Measurements from ENCODE around the gene TOLLIP. TPM values are rescaled to one million over a fixed set of nuclear protein-coding genes. Genes with fewer than 3 reads are reported as not detected.

Gene TOLLIP
- total and polyA plus RNA-seq, 2 donors, result 10.9 to 25.4 TPM

DNA sequence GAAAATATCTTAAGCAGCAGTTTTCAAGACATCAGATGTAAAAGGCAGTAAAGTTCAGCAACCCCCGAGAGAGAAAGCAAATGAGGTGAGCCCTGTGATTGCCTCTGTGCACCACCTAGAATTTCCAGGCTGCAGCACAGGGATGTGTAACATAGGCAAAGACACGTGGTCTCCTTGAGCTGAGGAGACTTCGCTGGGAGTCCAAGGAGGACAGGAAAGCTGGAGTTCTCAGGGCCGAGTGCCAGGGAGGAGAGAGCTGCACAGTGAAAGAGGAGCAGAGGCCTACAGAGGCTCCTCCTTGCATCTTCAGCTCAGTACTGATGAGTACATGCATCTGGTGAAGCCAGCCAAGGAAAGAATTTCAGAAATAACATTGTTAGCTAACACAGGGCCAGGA lies 17.6 kb upstream of the TOLLIP start:
- Histone ChIP-seq H3K4me3 (ENCODE audit: low read length in 2 of 2) (no peak overlapping the region), H3K27ac (ENCODE audit: low read depth in 1 of 2, low read length in 1 of 2) (no peak overlapping the region)
- 93% methylated on average over 4 of the region's 4 CpGs for WGBS

GRCh38 chr11:1326435-1327063 lies 17.1 kb upstream of the TOLLIP start:
- H3K4me3 ChIP-seq (ENCODE audit: low read length in 2 of 2), result no peak overlapping the region
- no peak overlapping the region for H3K27ac ChIP-seq (ENCODE audit: low read depth in 1 of 2, low read length in 1 of 2)

More for the DNA sequence above, 17.6 kb upstream of the TOLLIP start:
- DNase-seq (ENCODE audit: low read depth in 6 of 9, low spot score in 9 of 9), result no peak
- Histone ChIP-seq H3K4me1 (ENCODE audit: control insufficient read depth in 2 of 2, insufficient read depth in 2 of 2, low read length in 2 of 2) (no peaks in the 10 kb centered on the region), H3K27me3 (ENCODE audit: control insufficient read depth in 2 of 2, insufficient read depth in 1 of 2, low read length in 1 of 2) (peaks cover 0 to 3% of the 10 kb centered on the region in 2 donors), H3K9me3 (ENCODE audit: control insufficient read depth in 2 of 2, insufficient read depth in 1 of 2, low read length in 1 of 2) (no peaks in the 10 kb centered on the region), H3K36me3 (ENCODE audit: control insufficient read depth in 2 of 2, insufficient read depth in 2 of 2, low read length in 1 of 2) (no peaks in the 10 kb centered on the region)

DNA sequence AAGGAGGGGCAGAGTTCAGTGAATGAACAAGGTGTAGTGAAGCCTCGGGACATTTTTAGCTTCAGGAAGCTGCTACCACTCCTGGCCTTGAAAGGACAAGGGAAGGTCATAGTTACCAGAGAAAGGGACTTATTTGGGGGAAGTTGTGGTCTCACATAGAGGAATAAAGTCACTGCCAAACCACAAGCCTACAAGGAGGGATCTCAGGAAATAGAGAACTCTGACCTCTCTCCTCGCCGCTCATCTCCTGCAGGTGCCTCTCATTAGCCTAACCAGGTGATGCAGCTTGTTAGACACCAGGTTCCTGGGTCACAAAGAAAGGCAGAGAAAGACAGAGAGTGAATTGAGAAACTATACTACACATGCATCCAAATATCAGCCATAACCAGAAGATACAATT lies 14.3 kb upstream of the TOLLIP start:
- Histone ChIP-seq H3K36me3 (ENCODE audit: control insufficient read depth in 2 of 2, insufficient read depth in 2 of 2, low read length in 1 of 2) (no peaks in the 10 kb centered on the region), H3K4me1 (ENCODE audit: control insufficient read depth in 2 of 2, insufficient read depth in 2 of 2, low read length in 2 of 2) (no peaks in the 10 kb centered on the region), H3K9me3 (ENCODE audit: control insufficient read depth in 2 of 2, insufficient read depth in 1 of 2, low read length in 1 of 2) (no peaks in the 10 kb centered on the region), H3K27ac (ENCODE audit: low read depth in 1 of 2, low read length in 1 of 2) (no peak overlapping the region), H3K27me3 (ENCODE audit: control insufficient read depth in 2 of 2, insufficient read depth in 1 of 2, low read length in 1 of 2) (peaks cover 2 to 3% of the 10 kb centered on the region in 2 donors), H3K4me3 (ENCODE audit: low read length in 2 of 2) (no peak overlapping the region)
- WGBS, result 4% methylated on average over 3 of the region's 3 CpGs
- no peak for DNase-seq (ENCODE audit: low read depth in 6 of 9, low spot score in 9 of 9)

More at GRCh38 chr11:1326435-1327063, 17.1 kb upstream of the TOLLIP start:
- no peak for DNase-seq (ENCODE audit: low read depth in 6 of 9, low spot score in 9 of 9)
- 94% methylated on average over 11 of the region's 11 CpGs for WGBS
- Histone ChIP-seq H3K27me3 (ENCODE audit: control insufficient read depth in 2 of 2, insufficient read depth in 1 of 2, low read length in 1 of 2) (peaks cover 0 to 3% of the 10 kb centered on the region in 2 donors), H3K4me1 (ENCODE audit: control insufficient read depth in 2 of 2, insufficient read depth in 2 of 2, low read length in 2 of 2) (no peaks in the 10 kb centered on the region), H3K9me3 (ENCODE audit: control insufficient read depth in 2 of 2, insufficient read depth in 1 of 2, low read length in 1 of 2) (no peaks in the 10 kb centered on the region), H3K36me3 (ENCODE audit: control insufficient read depth in 2 of 2, insufficient read depth in 2 of 2, low read length in 1 of 2) (no peaks in the 10 kb centered on the region)

DNA sequence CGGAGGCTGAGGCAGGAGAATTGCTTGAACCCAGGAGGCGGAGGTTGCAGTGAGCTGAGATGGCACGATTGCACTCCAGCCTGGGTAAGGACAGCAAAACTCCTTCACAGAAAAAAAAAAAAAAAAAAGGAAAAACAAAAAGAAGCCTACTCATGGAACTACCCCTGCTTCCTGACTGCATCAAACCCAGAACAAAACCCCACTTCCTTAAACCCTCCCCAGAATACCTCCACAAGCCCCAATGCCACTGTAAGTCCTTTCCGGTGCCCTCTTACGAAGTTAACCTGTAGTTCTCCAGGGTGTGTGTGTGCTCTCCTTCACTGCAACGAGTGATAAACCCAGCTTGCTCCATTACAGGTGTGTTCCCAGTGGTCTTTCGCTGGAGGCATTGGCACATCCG lies 8.6 kb upstream of the TOLLIP start:
- Histone ChIP-seq H3K27me3 (ENCODE audit: control insufficient read depth in 2 of 2, insufficient read depth in 1 of 2, low read length in 1 of 2) (peaks cover 0 to 2% of the 10 kb centered on the region in 2 donors), H3K4me3 (ENCODE audit: low read length in 2 of 2) (no peak overlapping the region), H3K4me1 (ENCODE audit: control insufficient read depth in 2 of 2, insufficient read depth in 2 of 2, low read length in 2 of 2) (no peaks in the 10 kb centered on the region), H3K36me3 (ENCODE audit: control insufficient read depth in 2 of 2, insufficient read depth in 2 of 2, low read length in 1 of 2) (no peaks in the 10 kb centered on the region), H3K27ac (ENCODE audit: low read depth in 1 of 2, low read length in 1 of 2) (no peak overlapping the region), H3K9me3 (ENCODE audit: control insufficient read depth in 2 of 2, insufficient read depth in 1 of 2, low read length in 1 of 2) (no peaks in the 10 kb centered on the region)
- WGBS, result 64% methylated on average over 8 of the region's 8 CpGs
- DNase-seq (ENCODE audit: low read depth in 6 of 9, low spot score in 9 of 9), result no peak

DNA sequence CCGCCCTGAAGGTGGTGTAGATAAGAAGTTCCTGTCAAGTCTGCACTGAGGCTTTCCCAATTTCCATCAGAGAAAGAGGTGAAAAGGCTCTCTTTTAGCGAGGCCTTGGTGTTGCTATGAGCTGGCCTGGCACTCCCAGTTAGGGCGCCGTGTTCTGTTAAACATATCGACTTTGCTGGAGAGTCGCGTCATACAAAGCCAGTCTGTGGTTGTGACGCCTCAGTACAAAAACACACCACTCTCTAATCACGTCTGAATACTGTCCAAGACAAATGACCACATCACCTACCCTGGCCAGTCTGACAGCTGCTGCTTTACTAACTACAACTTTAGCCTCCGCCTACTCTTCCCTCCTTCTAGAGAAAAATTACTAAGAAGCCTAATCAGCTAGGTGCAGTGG lies 8.0 kb upstream of the TOLLIP start:
- 93% methylated on average over 10 of the region's 10 CpGs for WGBS
- no peak for DNase-seq (ENCODE audit: low read depth in 6 of 9, low spot score in 9 of 9)
- no peaks in the 10 kb centered on the region for H3K36me3 ChIP-seq (ENCODE audit: control insufficient read depth in 2 of 2, insufficient read depth in 2 of 2, low read length in 1 of 2)
- peaks cover 0 to 2% of the 10 kb centered on the region in 2 donors for H3K27me3 ChIP-seq (ENCODE audit: control insufficient read depth in 2 of 2, insufficient read depth in 1 of 2, low read length in 1 of 2)
- no peak overlapping the region for H3K27ac ChIP-seq (ENCODE audit: low read depth in 1 of 2, low read length in 1 of 2)
- no peak overlapping the region for H3K4me3 ChIP-seq (ENCODE audit: low read length in 2 of 2)
- no peaks in the 10 kb centered on the region for H3K4me1 ChIP-seq (ENCODE audit: control insufficient read depth in 2 of 2, insufficient read depth in 2 of 2, low read length in 2 of 2)
- H3K9me3 ChIP-seq (ENCODE audit: control insufficient read depth in 2 of 2, insufficient read depth in 1 of 2, low read length in 1 of 2), result no peaks in the 10 kb centered on the region

- no peaks in the 10 kb centered on the region for H3K27me3 ChIP-seq (ENCODE audit: control insufficient read depth in 2 of 2, insufficient read depth in 1 of 2, low read length in 1 of 2)
- peaks cover 0 to 3% of the 10 kb centered on the region in 2 donors for H3K36me3 ChIP-seq (ENCODE audit: control insufficient read depth in 2 of 2, insufficient read depth in 2 of 2, low read length in 1 of 2)
- WGBS, result 34% methylated on average over 15 of the region's 15 CpGs
- peaks cover 23 to 34% of the 10 kb centered on the region in 2 donors for H3K4me1 ChIP-seq (ENCODE audit: control insufficient read depth in 2 of 2, insufficient read depth in 2 of 2, low read length in 2 of 2)
- peak overlapping the region in 1 of 2 donors; percentile 89 for H3K4me3 ChIP-seq (ENCODE audit: low read length in 2 of 2)
- H3K9me3 ChIP-seq (ENCODE audit: control insufficient read depth in 2 of 2, insufficient read depth in 1 of 2, low read length in 1 of 2), result peaks cover 0 to 9% of the 10 kb centered on the region in 2 donors
- peak overlapping the region; percentile 12 to 51 for H3K27ac ChIP-seq (ENCODE audit: low read depth in 1 of 2, low read length in 1 of 2)
- peak in 6 of 9 donors; percentile 22 to 74 (median 44) for DNase-seq (ENCODE audit: low read depth in 6 of 9, low spot score in 9 of 9)
These were observed 1.5 kb upstream of the TOLLIP start for GRCh38 chr11:1310772-1311468.

- H3K27ac ChIP-seq (ENCODE audit: low read depth in 1 of 2, low read length in 1 of 2), result peak overlapping the region; percentile 90 to 93
- H3K4me1 ChIP-seq (ENCODE audit: control insufficient read depth in 2 of 2, insufficient read depth in 2 of 2, low read length in 2 of 2), result peaks cover 23 to 34% of the 10 kb centered on the region in 2 donors
- DNase-seq (ENCODE audit: low read depth in 6 of 9, low spot score in 9 of 9), result no peak
- WGBS, result 80% methylated on average over 18 of the region's 18 CpGs
- no peaks in the 10 kb centered on the region for H3K27me3 ChIP-seq (ENCODE audit: control insufficient read depth in 2 of 2, insufficient read depth in 1 of 2, low read length in 1 of 2)
- peaks cover 0 to 9% of the 10 kb centered on the region in 2 donors for H3K9me3 ChIP-seq (ENCODE audit: control insufficient read depth in 2 of 2, insufficient read depth in 1 of 2, low read length in 1 of 2)
- H3K36me3 ChIP-seq (ENCODE audit: control insufficient read depth in 2 of 2, insufficient read depth in 2 of 2, low read length in 1 of 2), result peaks cover 2 to 3% of the 10 kb centered on the region in 2 donors
- H3K4me3 ChIP-seq (ENCODE audit: low read length in 2 of 2), result peak overlapping the region; percentile 80 to 89
These were observed 871 bp upstream of the TOLLIP start for GRCh38 chr11:1310318-1310687.

DNA sequence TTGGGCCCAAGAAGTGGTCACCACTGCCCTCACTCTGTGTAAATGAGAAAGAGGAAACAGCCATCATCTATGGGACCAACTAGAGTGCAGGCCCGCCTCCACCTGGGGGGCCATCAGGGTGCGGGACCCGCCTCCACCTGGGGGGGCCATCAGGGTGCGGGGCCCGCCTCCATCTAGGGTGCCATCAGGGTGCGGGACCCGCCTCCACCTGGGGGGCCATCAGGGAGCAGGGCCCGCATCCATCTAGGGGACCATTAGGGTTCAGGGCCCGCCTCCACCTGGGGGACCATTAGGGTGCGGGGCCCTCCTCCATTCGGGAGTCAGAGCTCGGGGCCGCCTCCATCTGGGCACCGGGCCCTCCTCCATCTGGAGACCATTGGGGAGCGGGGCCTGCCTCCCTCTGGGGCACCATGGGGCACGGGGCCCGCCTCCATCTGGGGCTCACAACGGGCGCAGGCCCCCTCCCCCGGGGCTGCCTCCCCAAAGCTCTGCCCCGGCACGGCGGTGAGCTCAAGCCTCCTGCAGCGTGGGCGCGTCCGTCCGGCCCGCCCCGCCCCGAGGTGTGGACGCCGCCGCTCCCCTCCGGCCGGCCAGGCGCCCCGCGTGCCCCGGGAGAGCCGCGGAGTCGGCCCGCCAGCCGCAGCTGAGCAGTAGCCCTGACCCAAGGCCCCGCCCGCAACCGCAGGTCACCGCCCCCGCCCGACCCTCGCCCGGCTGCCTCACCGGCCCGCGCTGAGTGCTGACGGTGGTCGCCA lies 512 bp downstream of the TOLLIP start:
- Histone ChIP-seq H3K4me3 (ENCODE audit: low read length in 2 of 2) (peak overlapping the region; percentile 58 to 89), H3K9me3 (ENCODE audit: control insufficient read depth in 2 of 2, insufficient read depth in 1 of 2, low read length in 1 of 2) (peaks cover 0 to 9% of the 10 kb centered on the region in 2 donors), H3K27ac (ENCODE audit: low read depth in 1 of 2, low read length in 1 of 2) (peak overlapping the region in 1 of 2 donors; percentile 88), H3K36me3 (ENCODE audit: control insufficient read depth in 2 of 2, insufficient read depth in 2 of 2, low read length in 1 of 2) (peaks cover 6 to 7% of the 10 kb centered on the region in 2 donors), H3K27me3 (ENCODE audit: control insufficient read depth in 2 of 2, insufficient read depth in 1 of 2, low read length in 1 of 2) (no peaks in the 10 kb centered on the region), H3K4me1 (ENCODE audit: control insufficient read depth in 2 of 2, insufficient read depth in 2 of 2, low read length in 2 of 2) (peaks cover 23 to 34% of the 10 kb centered on the region in 2 donors)
- peak in 1 of 9 donors; percentile 18 for DNase-seq (ENCODE audit: low read depth in 6 of 9, low spot score in 9 of 9)
- 5% methylated on average over 58 of the region's 58 CpGs for WGBS
